K562 (cell line): ENCODE results near the gene RNF175. TPM values are rescaled to one million over a fixed set of nuclear protein-coding genes. Genes with fewer than 3 reads are reported as not detected.
A peak's percentile ranks its signal among the peaks of the same experiment; 100 is the strongest.

Source experiments
- ATAC-seq: fragments of 200-7000 bp; cut with Tn5 transposase; 3 replicates; pipeline ENCODE4 v1.9.1; 2020; ENCODE audit warnings: moderate library complexity
- BruUV-seq: library from RNA; stranded (reverse); fragments of 400-500 nt; replicated peaks from 2 replicates; lab custom pipeline; 2021; lab: Mats Ljungman, UMichigan
- CTCF ChIA-PET: fragments of 300-600 bp; formaldehyde crosslinking; extraction: SDS; loops from one replicate; lab custom pipeline; 2021; ENCODE audit warnings: low intra/inter-chr PET ratio; lab: Yijun Ruan, JAX
- POLR2A ChIA-PET: fragments of 300-600, 350-650 bp; sonication (Branson Sonifier 250); formaldehyde crosslinking; extraction: SDS; loops from one replicate; lab custom pipeline; 2021; ENCODE audit warnings: antibody characterized with exemption, inconsistent platforms; lab: Yijun Ruan, JAX
- DNase-seq, 4 experiments: peaks; one replicate each; pipeline versions ENCODE4 v3.0.0 to v3.0.0-alpha.2; 2011 to 2018; ENCODE audit warnings: low spot score in 3 of 4, mixed read lengths in 3 of 4; ENCODE audit errors: extremely low read depth in 1 of 4
- FAIRE-seq: peaks from 2 replicates; lab custom pipeline; 2011; peaks lifted over from hg19 to GRCh38; lab: Jason Lieb, UNC
- H2AFZ ChIP-seq: 2 replicates; pipeline ENCODE4 v1.6.0; 2011; ENCODE audit warnings: low read depth, low read length, control low read depth, inconsistent platforms
- H3K27ac ChIP-seq: fragments of 200-600 bp; 3 replicates; pipeline ENCODE4 v1.8.0; 2011; ENCODE audit warnings: low read depth, mild to moderate bottlenecking, control low read depth, inconsistent platforms, low read length, moderate library complexity, mixed read lengths; ENCODE audit errors: extremely low read depth
- H3K27me3 ChIP-seq, 2 experiments: fragments of 300-600 bp in 1 of 2; 2 replicates in 1 of 2; 3 replicates in 1 of 2; pipeline versions ENCODE4 v1.6.0 to v1.8.0; 2011; ENCODE audit warnings: inconsistent platforms in 2 of 2, low read length in 2 of 2, mild to moderate bottlenecking in 1 of 2, mixed read lengths in 1 of 2, moderate library complexity in 1 of 2; ENCODE audit not compliant: control insufficient read depth in 2 of 2, insufficient read depth in 2 of 2
- H3K36me3 ChIP-seq: fragments of 300-600 bp; 3 replicates; pipeline ENCODE4 v1.8.0; 2011; ENCODE audit warnings: mild to moderate bottlenecking, low read length, inconsistent platforms; ENCODE audit not compliant: control insufficient read depth, insufficient read depth
- H3K4me1 ChIP-seq, 2 experiments: fragments of 200-600 bp in 1 of 2; replicated peaks in 1 of 2; 2 replicates in 1 of 2; 3 replicates in 1 of 2; pipeline versions ENCODE4 v1.5.1 to v1.8.0; 2011; ENCODE audit warnings: inconsistent platforms in 2 of 2, low read length in 2 of 2, mild to moderate bottlenecking in 1 of 2, mixed read lengths in 1 of 2, moderate library complexity in 1 of 2; ENCODE audit not compliant: control insufficient read depth in 2 of 2, insufficient read depth in 2 of 2
- H3K4me2 ChIP-seq: 2 replicates; pipeline ENCODE4 v1.6.1; 2011; ENCODE audit warnings: low read length, control low read depth, inconsistent platforms, mixed read lengths; ENCODE audit not compliant: insufficient read depth
- H3K4me3 ChIP-seq: fragments of 200-600 bp; sonication (generic), shearing (Covaris generic); 2 replicates; pipeline ENCODE4 v1.5.1; 2016; ENCODE audit warnings: control low read depth, inconsistent platforms
- H3K79me2 ChIP-seq: fragments of 200-600 bp; 3 replicates; pipeline ENCODE4 v1.8.0; 2011; ENCODE audit warnings: low read length, inconsistent platforms; ENCODE audit not compliant: control insufficient read depth, insufficient read depth
- H3K9ac ChIP-seq, 2 experiments: 2 replicates each; pipeline versions ENCODE4 v1.6.0 to v1.6.1; 2011; ENCODE audit warnings: low read depth in 2 of 2, low read length in 2 of 2, control low read depth in 1 of 2, inconsistent platforms in 1 of 2, mild to moderate bottlenecking in 1 of 2, mixed read lengths in 1 of 2; ENCODE audit not compliant: insufficient read depth in 1 of 2
- H3K9me1 ChIP-seq: one replicate; pipeline ENCODE4 v1.6.0; 2011; ENCODE audit warnings: inconsistent platforms, mild to moderate bottlenecking, low read length, moderate library complexity; ENCODE audit not compliant: control insufficient read depth, insufficient read depth
- H3K9me3 ChIP-seq: replicated peaks from 2 replicates; pipeline ENCODE4 v1.5.1; 2011; ENCODE audit warnings: low read depth, low read length, inconsistent platforms; ENCODE audit not compliant: control insufficient read depth, insufficient read depth
- H4K20me1 ChIP-seq: replicated peaks from 2 replicates; pipeline ENCODE4 v1.6.1; 2011; ENCODE audit warnings: low read length, inconsistent platforms, mixed read lengths; ENCODE audit not compliant: control insufficient read depth, insufficient read depth
- KLF1 ChIP-seq: fragments of 450-650 bp; IDR thresholded peaks from 2 replicates; pipeline ENCODE4 v1.6.1; 2016; ENCODE audit warnings: missing genetic modification characterization, missing compliant biosample characterization
- MYBL2 ChIP-seq, 2 experiments: fragments of 450-650 bp in 1 of 2; sonication (generic) in 1 of 2; formaldehyde crosslinking in 1 of 2; IDR thresholded peaks; 2 replicates each; pipeline versions ENCODE4 v1.6.1 to v1.8.1; 2017 to 2022; ENCODE audit warnings: borderline replicate concordance in 1 of 2, inconsistent platforms in 1 of 2, low read depth in 1 of 2, mild to moderate bottlenecking in 1 of 2, missing genetic modification reagents in 1 of 2, moderate library complexity in 1 of 2
- NRF1 ChIP-seq, 2 experiments: fragments of 450-650 bp; IDR thresholded peaks in 1 of 2; conservative IDR thresholded peaks in 1 of 2; 2 replicates each; pipeline ENCODE4 v1.6.1; 2014; ENCODE audit warnings: mild to moderate bottlenecking in 2 of 2
- RAD21 ChIP-seq, 2 experiments: fragments of 250-450 bp in 1 of 2; fragments of 450-650 bp in 1 of 2; sonication (Bioruptor Pico) in 1 of 2; formaldehyde crosslinking in 1 of 2; IDR thresholded peaks in 1 of 2; conservative IDR thresholded peaks in 1 of 2; 2 replicates each; pipeline versions ENCODE4 v1.4.0 to v1.8.0; 2020 to 2022; ENCODE audit warnings: mild to moderate bottlenecking in 2 of 2, moderate library complexity in 1 of 2
- ZNF445 ChIP-seq: fragments of 250-450 bp; sonication (Bioruptor Pico); IDR thresholded peaks from 2 replicates; pipeline ENCODE4 v1.4.0; 2020; ENCODE audit warnings: low read depth, mild to moderate bottlenecking, moderate library complexity
- WGBS: fragments of 100-300 bp; shearing (Covaris generic); methylation state at CpG from one replicate; pipeline ENCODE4 v1.1.6; 2016; ENCODE audit warnings: low coverage, mixed read lengths; ENCODE audit not compliant: insufficient coverage; ENCODE audit errors: missing lambda C conversion rate; 5-methylcytosine and 5-hydroxymethylcytosine counted together
- in situ Hi-C: fragments of 300-500 bp; cut with MboI; formaldehyde crosslinking; loops from 4 replicates; pipeline ENCODE4 v1.15.0; 2018; ENCODE audit warnings: inconsistent platforms, mixed read lengths
- intact Hi-C: fragments of 100-400 bp; cut with micrococcal nuclease; formaldehyde crosslinking; loops from 2 replicates; pipeline ENCODE4 v1.14.2; 2022
- polyA plus RNA-seq, 8 experiments: library from polyadenylated mRNA; depleted of rRNA in 4 of 8; stranded (reverse) in 5 of 8; unstranded in 3 of 8; fragments of >200 nt; fragmentation: Nextera tagmentation in 2 of 8; fragmentation: Illumina TruSeq in 1 of 8; extraction: Ambion mirVana in 2 of 8; extraction: Trizol in 1 of 8; gene quantifications; 2 replicates each; pipeline versions ENCODE4 v1.2.1 to v1.2.3, GENCODE V29; 2011 to 2014; ENCODE audit warnings: inconsistent platforms in 1 of 8, missing spikeins in 1 of 8
- total RNA-seq, 7 experiments: library from RNA; depleted of rRNA in 6 of 7; stranded (reverse); fragments of >200 nt in 6 of 7; fragmentation: Illumina TruSeq in 2 of 7; extraction: Trizol in 2 of 7; gene quantifications; 2 replicates each; pipeline versions ENCODE4 v1.2.1 to v1.2.3, GENCODE V29; 2011 to 2021; ENCODE audit warnings: low replicate concordance in 1 of 7
- TF ChIP-seq, protein P1 (sequence below), 3 experiments: IDR thresholded peaks in 2 of 3; conservative IDR thresholded peaks in 1 of 3; 2 replicates each; pipeline ENCODE4 v1.5.1; 2011 to 2012; ENCODE audit warnings: low read length in 3 of 3, mild to moderate bottlenecking in 3 of 3, control low read depth in 2 of 3, improper control_type of control experiment in 1 of 3, inconsistent platforms in 1 of 3, low read depth in 1 of 3, mixed read lengths in 1 of 3, moderate library complexity in 1 of 3; ENCODE audit not compliant: insufficient read depth in 2 of 3
- TF ChIP-seq, protein P2 (sequence below), 2 experiments: fragments of 450-650 bp; formaldehyde crosslinking in 1 of 2; IDR thresholded peaks; 2 replicates each; pipeline versions ENCODE4 v1.4.0 to v1.6.1; 2014 to 2020; ENCODE audit warnings: mild to moderate bottlenecking in 2 of 2, borderline replicate concordance in 1 of 2, low read depth in 1 of 2

Gene RNF175
- total and polyA plus RNA-seq, 9 of the 15 experiments (the other 6 are each of a cell fraction or from before 2014, with no cell fraction given) = not detected

DNA sequence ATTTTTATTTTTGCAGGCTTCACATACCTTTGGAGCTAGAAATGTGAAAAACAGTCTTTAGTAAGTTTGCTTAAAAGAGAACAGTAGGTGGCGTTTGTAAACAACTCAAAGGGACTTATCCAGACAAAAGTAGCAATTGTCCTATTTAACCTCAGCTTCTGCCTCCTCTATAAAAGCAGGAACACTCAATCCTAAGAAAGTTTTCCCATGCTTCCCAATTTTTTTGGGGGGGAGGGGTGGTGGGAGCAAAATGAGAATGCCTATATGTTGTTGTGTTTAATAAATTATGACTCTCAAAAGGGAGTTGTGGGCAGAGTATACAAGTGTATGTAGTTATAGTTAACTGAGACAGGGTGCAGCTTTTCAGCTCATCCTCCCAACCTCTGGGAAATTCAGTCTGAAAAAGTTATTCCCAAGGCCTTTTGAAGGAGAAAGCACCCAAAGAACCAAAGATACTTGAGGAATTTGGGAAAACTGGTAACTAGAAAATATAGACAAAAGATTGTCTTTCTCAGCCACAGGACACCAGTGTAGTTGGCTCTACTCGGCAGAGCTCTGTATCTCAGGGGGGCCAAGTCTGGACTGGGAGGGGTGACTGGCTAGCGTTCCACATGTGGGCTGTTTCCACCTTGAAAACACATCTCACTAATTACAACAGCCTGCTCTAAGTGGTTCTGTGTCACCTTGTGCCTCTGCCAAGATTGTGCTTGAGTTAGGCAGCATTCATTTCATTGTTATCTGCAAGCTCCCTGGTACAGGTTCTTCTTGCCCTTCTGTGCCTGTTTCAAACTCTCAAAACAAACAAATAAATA, 26.3 kb upstream of the RNF175 start:
- no peak overlapping the region for H3K4me3 ChIP-seq
- intact Hi-C loops = loop anchor here (1.0 to 10.0 kb wide), 2 partner anchors 238 to 529 kb away; no protein-coding TSS in a partner anchor
- in situ Hi-C loops = no loop called here
- H3K4me1 ChIP-seq = peaks cover 3 to 20% of the 10 kb centered on the region in 2 experiments; a peak in 4 of 5 replicates
- POLR2A ChIA-PET = interaction anchor here (1.2 kb wide), 2 partner anchors 11 to 443 kb away, joined by 3 read pairs; no protein-coding TSS in a partner anchor
- FAIRE-seq (peak; percentile 48), DNase-seq (no peak), ATAC-seq (peak; percentile 75)
- no peak overlapping the region for H3K4me2 ChIP-seq
- peaks cover 34 to 46% of the 10 kb centered on the region in 2 experiments; a peak in 4 of 5 replicates for H3K27me3 ChIP-seq
- no peaks in the 10 kb centered on the region for H3K36me3 ChIP-seq
- H3K9ac ChIP-seq = no peak overlapping the region
- no peak overlapping the region for H2AFZ ChIP-seq
- no peak overlapping the region for H3K27ac ChIP-seq
- TF ChIP-seq RAD21 (CRISPR knock-in tag; conservative IDR thresholded peaks at IDR 0.05 in 1 of 2, IDR thresholded peaks at IDR 0.05 in 1 of 2) (peak; percentile 52 to 65), ZNF445 (no peak), NRF1 (conservative IDR thresholded peaks at IDR 0.05 in 1 of 2, IDR thresholded peaks at IDR 0.05 in 1 of 2) (no peak), KLF1 (tag) (no peak), MYBL2 (IDR thresholded peaks at IDR 0.05; ENCODE audit: low read depth) (no peak), MYBL2 (CRISPR knock-in tag; IDR thresholded peaks at IDR 0.05; ENCODE audit: borderline replicate concordance) (no peak)
- TF ChIP-seq, protein P1, sequence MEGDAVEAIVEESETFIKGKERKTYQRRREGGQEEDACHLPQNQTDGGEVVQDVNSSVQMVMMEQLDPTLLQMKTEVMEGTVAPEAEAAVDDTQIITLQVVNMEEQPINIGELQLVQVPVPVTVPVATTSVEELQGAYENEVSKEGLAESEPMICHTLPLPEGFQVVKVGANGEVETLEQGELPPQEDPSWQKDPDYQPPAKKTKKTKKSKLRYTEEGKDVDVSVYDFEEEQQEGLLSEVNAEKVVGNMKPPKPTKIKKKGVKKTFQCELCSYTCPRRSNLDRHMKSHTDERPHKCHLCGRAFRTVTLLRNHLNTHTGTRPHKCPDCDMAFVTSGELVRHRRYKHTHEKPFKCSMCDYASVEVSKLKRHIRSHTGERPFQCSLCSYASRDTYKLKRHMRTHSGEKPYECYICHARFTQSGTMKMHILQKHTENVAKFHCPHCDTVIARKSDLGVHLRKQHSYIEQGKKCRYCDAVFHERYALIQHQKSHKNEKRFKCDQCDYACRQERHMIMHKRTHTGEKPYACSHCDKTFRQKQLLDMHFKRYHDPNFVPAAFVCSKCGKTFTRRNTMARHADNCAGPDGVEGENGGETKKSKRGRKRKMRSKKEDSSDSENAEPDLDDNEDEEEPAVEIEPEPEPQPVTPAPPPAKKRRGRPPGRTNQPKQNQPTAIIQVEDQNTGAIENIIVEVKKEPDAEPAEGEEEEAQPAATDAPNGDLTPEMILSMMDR (IDR thresholded peaks at IDR 0.05 in 2 of 3, conservative IDR thresholded peaks at IDR 0.05 in 1 of 3; ENCODE audit: insufficient read depth in 2 of 3, low read depth in 1 of 3, low read length in 3 of 3) = peak; percentile 34 to 53 (median 36); a peak in 4 of 6 replicates
- TF ChIP-seq, protein P2, sequence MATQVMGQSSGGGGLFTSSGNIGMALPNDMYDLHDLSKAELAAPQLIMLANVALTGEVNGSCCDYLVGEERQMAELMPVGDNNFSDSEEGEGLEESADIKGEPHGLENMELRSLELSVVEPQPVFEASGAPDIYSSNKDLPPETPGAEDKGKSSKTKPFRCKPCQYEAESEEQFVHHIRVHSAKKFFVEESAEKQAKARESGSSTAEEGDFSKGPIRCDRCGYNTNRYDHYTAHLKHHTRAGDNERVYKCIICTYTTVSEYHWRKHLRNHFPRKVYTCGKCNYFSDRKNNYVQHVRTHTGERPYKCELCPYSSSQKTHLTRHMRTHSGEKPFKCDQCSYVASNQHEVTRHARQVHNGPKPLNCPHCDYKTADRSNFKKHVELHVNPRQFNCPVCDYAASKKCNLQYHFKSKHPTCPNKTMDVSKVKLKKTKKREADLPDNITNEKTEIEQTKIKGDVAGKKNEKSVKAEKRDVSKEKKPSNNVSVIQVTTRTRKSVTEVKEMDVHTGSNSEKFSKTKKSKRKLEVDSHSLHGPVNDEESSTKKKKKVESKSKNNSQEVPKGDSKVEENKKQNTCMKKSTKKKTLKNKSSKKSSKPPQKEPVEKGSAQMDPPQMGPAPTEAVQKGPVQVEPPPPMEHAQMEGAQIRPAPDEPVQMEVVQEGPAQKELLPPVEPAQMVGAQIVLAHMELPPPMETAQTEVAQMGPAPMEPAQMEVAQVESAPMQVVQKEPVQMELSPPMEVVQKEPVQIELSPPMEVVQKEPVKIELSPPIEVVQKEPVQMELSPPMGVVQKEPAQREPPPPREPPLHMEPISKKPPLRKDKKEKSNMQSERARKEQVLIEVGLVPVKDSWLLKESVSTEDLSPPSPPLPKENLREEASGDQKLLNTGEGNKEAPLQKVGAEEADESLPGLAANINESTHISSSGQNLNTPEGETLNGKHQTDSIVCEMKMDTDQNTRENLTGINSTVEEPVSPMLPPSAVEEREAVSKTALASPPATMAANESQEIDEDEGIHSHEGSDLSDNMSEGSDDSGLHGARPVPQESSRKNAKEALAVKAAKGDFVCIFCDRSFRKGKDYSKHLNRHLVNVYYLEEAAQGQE (IDR thresholded peaks at IDR 0.05; ENCODE audit: borderline replicate concordance) = peak; percentile 24; the same call in 1 of the 2 replicates
- TF ChIP-seq, protein P2 (CRISPR knock-in tag; IDR thresholded peaks at IDR 0.05; ENCODE audit: low read depth) = no peak
- H4K20me1 ChIP-seq = no peaks in the 10 kb centered on the region; the same call in 1 of the 2 replicates
- WGBS = 5% methylated on average over 3 of the region's 3 CpGs
- H3K9me1 ChIP-seq = no peaks in the 10 kb centered on the region
- H3K9me3 ChIP-seq = no peaks in the 10 kb centered on the region
- H3K79me2 ChIP-seq = no peaks in the 10 kb centered on the region
- BruUV-seq = no TSS peak
- CTCF ChIA-PET = no interaction called here
